Measurements from ENCODE around the gene WDR54.

DNA sequence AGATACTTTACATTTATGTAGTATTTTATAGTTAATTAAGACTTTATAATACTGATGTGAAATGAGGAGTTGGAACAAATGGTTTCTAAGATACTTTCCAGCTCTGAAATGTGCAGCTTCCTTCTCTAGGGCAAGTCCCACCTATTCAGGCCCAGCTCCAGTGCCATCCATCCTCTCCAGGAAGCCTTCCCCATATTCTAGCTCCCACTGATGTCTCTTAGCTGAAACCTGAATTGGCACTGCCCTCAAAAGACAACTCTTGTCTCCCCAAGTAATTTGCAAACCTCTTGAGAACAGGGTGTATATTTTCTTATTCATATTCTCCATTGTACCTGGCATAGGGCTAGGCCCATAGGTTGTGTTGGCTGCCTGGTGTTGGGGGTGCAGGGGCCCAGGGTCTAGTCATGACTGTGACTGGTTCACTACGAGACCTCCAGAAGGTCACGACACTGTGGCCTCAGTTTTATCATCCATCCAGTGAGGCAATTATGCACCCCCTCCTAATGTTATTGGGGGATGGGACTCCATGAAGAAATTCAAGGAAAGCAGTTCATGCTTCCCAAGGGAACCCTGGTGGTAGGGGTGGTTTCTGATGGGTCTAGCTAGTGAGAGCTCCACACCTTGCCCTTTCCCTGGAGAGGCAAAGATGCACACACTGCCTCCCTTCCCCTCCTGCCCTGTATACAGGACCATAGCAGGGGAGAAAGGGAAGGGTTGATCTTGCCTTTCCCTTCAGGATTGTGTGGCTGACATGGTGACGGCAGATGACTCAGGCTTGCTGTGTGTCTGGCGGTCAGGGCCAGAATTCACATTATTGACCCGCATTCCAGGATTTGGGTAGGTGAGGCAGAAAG lies 2.8 kb downstream of the WDR54 start:
- TF ChIP-seq, protein P1, sequence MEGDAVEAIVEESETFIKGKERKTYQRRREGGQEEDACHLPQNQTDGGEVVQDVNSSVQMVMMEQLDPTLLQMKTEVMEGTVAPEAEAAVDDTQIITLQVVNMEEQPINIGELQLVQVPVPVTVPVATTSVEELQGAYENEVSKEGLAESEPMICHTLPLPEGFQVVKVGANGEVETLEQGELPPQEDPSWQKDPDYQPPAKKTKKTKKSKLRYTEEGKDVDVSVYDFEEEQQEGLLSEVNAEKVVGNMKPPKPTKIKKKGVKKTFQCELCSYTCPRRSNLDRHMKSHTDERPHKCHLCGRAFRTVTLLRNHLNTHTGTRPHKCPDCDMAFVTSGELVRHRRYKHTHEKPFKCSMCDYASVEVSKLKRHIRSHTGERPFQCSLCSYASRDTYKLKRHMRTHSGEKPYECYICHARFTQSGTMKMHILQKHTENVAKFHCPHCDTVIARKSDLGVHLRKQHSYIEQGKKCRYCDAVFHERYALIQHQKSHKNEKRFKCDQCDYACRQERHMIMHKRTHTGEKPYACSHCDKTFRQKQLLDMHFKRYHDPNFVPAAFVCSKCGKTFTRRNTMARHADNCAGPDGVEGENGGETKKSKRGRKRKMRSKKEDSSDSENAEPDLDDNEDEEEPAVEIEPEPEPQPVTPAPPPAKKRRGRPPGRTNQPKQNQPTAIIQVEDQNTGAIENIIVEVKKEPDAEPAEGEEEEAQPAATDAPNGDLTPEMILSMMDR (IDR thresholded peaks at IDR 0.05) = no peak
- no peak for TF ChIP-seq POLR2A (IDR thresholded peaks at IDR 0.05)

Data from body of pancreas (tissue), 4 donors.